DND-41 (cell line): ENCODE measurements around the gene A3GALT2.

ENCODE experiments used
- ATAC-seq: fragments of 200-7000 bp; cut with Tn5 transposase; 3 replicates; pipeline ENCODE4 v1.9.1; 2021; ENCODE audit warnings: low read depth; ENCODE audit not compliant: insufficient read depth
- DNase-seq: peaks from one replicate; pipeline ENCODE4 v3.0.0-alpha.2; 2020
- H2AFZ ChIP-seq: 2 replicates; pipeline ENCODE4 v1.6.0; 2012; ENCODE audit warnings: low read depth, low read length
- H3K27ac ChIP-seq: 2 replicates; pipeline ENCODE4 v1.5.1; 2012; ENCODE audit warnings: low read length, inconsistent platforms
- H3K27me3 ChIP-seq: fragments of 200-600 bp; sonication (generic); 2 replicates; pipeline ENCODE4 v1.6.0; 2012; ENCODE audit warnings: low read length, mild to moderate bottlenecking, inconsistent platforms; ENCODE audit not compliant: insufficient read depth, poor library complexity
- H3K36me3 ChIP-seq: 2 replicates; pipeline ENCODE4 v1.5.1; 2012; ENCODE audit warnings: low read length, inconsistent platforms; ENCODE audit not compliant: insufficient read depth
- H3K4me1 ChIP-seq: 2 replicates; pipeline ENCODE4 v1.5.1; 2012; ENCODE audit warnings: mild to moderate bottlenecking, low read length; ENCODE audit not compliant: insufficient read depth
- H3K4me2 ChIP-seq: 2 replicates; pipeline ENCODE4 v1.6.0; 2012; ENCODE audit warnings: mild to moderate bottlenecking, moderate library complexity, low read length, inconsistent platforms; ENCODE audit not compliant: insufficient read depth
- H3K4me3 ChIP-seq, 2 experiments: fragments of 200-600 bp in 1 of 2; shearing (Covaris generic) in 1 of 2; 2 replicates each; pipeline ENCODE4 v1.5.1; 2012 to 2016; ENCODE audit warnings: inconsistent platforms in 2 of 2, low read length in 2 of 2, mild to moderate bottlenecking in 2 of 2, low read depth in 1 of 2, moderate library complexity in 1 of 2
- H3K79me2 ChIP-seq: 2 replicates; pipeline ENCODE4 v1.6.0; 2012; ENCODE audit warnings: low read length, inconsistent platforms; ENCODE audit not compliant: insufficient read depth
- H3K9ac ChIP-seq: 2 replicates; pipeline ENCODE4 v1.6.0; 2012; ENCODE audit warnings: low read depth, mild to moderate bottlenecking, inconsistent platforms, low read length, moderate library complexity
- H3K9me3 ChIP-seq: 2 replicates; pipeline ENCODE4 v1.5.1; 2012; ENCODE audit warnings: low read length, moderate library complexity, mild to moderate bottlenecking, inconsistent platforms; ENCODE audit not compliant: insufficient read depth, severe bottlenecking
- H4K20me1 ChIP-seq: 2 replicates; pipeline ENCODE4 v1.6.0; 2012; ENCODE audit warnings: low read length; ENCODE audit not compliant: insufficient read depth
- CTCF ChIP-seq: IDR thresholded peaks from 2 replicates; pipeline ENCODE4 v1.5.1; 2012; ENCODE audit warnings: borderline replicate concordance, low read length, moderate library complexity, mild to moderate bottlenecking; ENCODE audit not compliant: poor library complexity, severe bottlenecking; ENCODE audit errors: extremely low read depth
- EZH2 ChIP-seq: IDR thresholded peaks from 3 replicates; pipeline ENCODE4 v1.6.1; 2012; ENCODE audit warnings: borderline replicate concordance, low read depth, mild to moderate bottlenecking, moderate library complexity, low read length, inconsistent platforms; ENCODE audit not compliant: severe bottlenecking

A3GALT2 gene

GRCh38 chr1:33270379-33270778, 50.5 kb downstream of the A3GALT2 start:
- H3K36me3 ChIP-seq: peaks cover 67% of the 10 kb centered on the region
- no peaks in the 10 kb centered on the region for H3K27me3 ChIP-seq
- no peak overlapping the region for H3K27ac ChIP-seq
- no peaks in the 10 kb centered on the region for H3K9me3 ChIP-seq
- H3K4me3 ChIP-seq: no peak overlapping the region
- no peak overlapping the region for H2AFZ ChIP-seq
- peaks cover 75% of the 10 kb centered on the region for H4K20me1 ChIP-seq
- no peak for DNase-seq
- no peak overlapping the region for H3K4me2 ChIP-seq
- peaks cover 81% of the 10 kb centered on the region for H3K79me2 ChIP-seq
- no peak for ATAC-seq
- H3K4me1 ChIP-seq: no peaks in the 10 kb centered on the region
- H3K9ac ChIP-seq: no peak overlapping the region
- TF ChIP-seq CTCF (no peak), EZH2 (no peak)

GRCh38 chr1:33269621-33270020, 51.3 kb downstream of the A3GALT2 start:
- H3K4me2 ChIP-seq: no peak overlapping the region
- H3K27me3 ChIP-seq: no peaks in the 10 kb centered on the region
- H3K4me1 ChIP-seq: no peaks in the 10 kb centered on the region
- H3K9me3 ChIP-seq: no peaks in the 10 kb centered on the region
- no peak for TF ChIP-seq CTCF
- peaks cover 62% of the 10 kb centered on the region for H3K36me3 ChIP-seq
- peaks cover 75% of the 10 kb centered on the region for H4K20me1 ChIP-seq
- H3K27ac ChIP-seq: no peak overlapping the region
- H3K79me2 ChIP-seq: peaks cover 86% of the 10 kb centered on the region
- no peak for ATAC-seq
- no peak for DNase-seq
- no peak overlapping the region for H3K9ac ChIP-seq
- no peak overlapping the region for H3K4me3 ChIP-seq
- no peak overlapping the region for H2AFZ ChIP-seq

- TF ChIP-seq EZH2 (no peak), CTCF (no peak)
- Histone ChIP-seq H3K9me3 (no peaks in the 10 kb centered on the region), H3K36me3 (peaks cover 59% of the 10 kb centered on the region), H4K20me1 (peaks cover 75% of the 10 kb centered on the region), H3K4me3 (no peak overlapping the region), H2AFZ (no peak overlapping the region), H3K79me2 (peaks cover 88% of the 10 kb centered on the region), H3K27ac (no peak overlapping the region), H3K4me2 (no peak overlapping the region), H3K4me1 (no peaks in the 10 kb centered on the region), H3K9ac (no peak overlapping the region), H3K27me3 (no peaks in the 10 kb centered on the region)
- ATAC-seq (no peak), DNase-seq (no peak)
These were observed 51.8 kb downstream of the A3GALT2 start for GRCh38 chr1:33268927-33269610.
